ENCODE measurements around the gene BOLA1.

DNA sequence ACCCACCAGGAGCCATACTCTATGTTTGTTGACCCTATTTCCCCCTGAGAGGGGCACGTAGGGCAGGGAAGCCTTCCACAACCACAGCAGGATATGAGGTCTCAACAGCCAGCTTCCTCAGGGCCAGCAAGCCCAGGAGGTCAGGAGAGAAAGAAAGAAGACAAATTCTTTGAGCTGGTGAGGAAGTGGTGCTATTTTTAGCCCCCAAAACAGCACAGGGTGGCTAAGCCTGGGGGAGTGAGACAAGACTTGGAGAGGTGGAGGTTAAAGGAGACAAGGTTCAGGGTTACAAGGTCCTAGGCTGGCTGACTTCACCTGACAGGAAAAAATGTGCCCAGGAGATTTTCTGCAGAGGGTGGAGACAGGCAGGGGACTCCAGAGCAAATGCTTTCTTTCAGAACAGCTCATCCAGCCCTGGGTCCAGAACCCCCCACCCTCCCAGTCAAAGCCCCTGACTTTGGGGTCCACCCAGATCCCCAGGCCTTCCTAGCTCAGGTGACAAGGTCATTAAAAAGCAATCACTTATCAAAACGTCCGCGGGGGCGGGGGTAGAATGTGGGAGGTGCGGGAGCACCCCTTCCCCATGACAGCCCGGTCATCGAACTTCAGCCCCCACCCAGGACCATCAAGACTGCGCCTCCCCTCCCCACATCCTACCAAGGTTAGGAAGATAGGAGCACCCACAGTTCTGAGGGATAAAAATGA lies 17.0 kb downstream of the BOLA1 start:
- TF ChIP-seq, protein P1, sequence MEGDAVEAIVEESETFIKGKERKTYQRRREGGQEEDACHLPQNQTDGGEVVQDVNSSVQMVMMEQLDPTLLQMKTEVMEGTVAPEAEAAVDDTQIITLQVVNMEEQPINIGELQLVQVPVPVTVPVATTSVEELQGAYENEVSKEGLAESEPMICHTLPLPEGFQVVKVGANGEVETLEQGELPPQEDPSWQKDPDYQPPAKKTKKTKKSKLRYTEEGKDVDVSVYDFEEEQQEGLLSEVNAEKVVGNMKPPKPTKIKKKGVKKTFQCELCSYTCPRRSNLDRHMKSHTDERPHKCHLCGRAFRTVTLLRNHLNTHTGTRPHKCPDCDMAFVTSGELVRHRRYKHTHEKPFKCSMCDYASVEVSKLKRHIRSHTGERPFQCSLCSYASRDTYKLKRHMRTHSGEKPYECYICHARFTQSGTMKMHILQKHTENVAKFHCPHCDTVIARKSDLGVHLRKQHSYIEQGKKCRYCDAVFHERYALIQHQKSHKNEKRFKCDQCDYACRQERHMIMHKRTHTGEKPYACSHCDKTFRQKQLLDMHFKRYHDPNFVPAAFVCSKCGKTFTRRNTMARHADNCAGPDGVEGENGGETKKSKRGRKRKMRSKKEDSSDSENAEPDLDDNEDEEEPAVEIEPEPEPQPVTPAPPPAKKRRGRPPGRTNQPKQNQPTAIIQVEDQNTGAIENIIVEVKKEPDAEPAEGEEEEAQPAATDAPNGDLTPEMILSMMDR (IDR thresholded peaks at IDR 0.05; ENCODE audit: low read depth, low read length, poor library complexity, severe bottlenecking), result no peak
- no peak for TF ChIP-seq EZH2phosphoT487 (IDR thresholded peaks at IDR 0.05; ENCODE audit: borderline replicate concordance, low read length)
